ENCODE results near the gene KCNIP4. TPM values are rescaled to one million over a fixed set of nuclear protein-coding genes. Genes with fewer than 3 reads are reported as not detected.

Gene KCNIP4
- total and polyA plus RNA-seq, 2 donors (not counting 1 experiment from before 2014, with no cell fraction given), result not detected

DNA sequence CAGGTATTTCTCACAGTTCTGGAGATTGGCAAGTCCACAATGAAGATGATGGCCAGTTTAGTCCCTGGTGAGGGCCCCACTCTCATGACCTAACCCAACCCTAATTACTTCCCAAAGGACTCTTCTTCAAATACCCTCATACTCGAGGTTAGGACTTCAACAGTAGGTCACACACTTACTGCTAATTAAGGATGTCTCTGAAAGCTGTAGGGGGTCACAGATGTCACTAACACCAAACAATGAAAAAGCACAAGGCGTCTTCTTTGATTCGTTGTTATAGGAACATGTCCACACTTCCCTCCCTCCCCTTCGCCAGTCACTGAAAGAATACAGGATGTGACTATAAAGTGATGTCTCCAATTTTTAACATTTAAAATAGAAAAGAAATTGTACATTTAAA is 938.6 kb downstream of the KCNIP4 start:
- Mint-ChIP-seq H3K27ac (no peak overlapping the region), H3K4me3 (no peak overlapping the region), H3K4me1 (no peaks in the 10 kb centered on the region), H3K27me3 (no peaks in the 10 kb centered on the region), H3K9me3 (ENCODE audit: insufficient read depth) (peaks cover 10% of the 10 kb centered on the region)
- Histone ChIP-seq H3K36me3 (replicated peaks in 1 of 2; ENCODE audit: control extremely low read depth in 1 of 2, control insufficient read depth in 1 of 2, extremely low read depth in 1 of 2, insufficient read depth in 2 of 2, low read length in 1 of 2) (no peaks in the 10 kb centered on the region), H3K9me3 (ENCODE audit: control extremely low read depth in 1 of 3, control insufficient read depth in 2 of 3, insufficient read depth in 1 of 3, low read length in 2 of 3) (peaks cover 0 to 4% (median 0%) of the 10 kb centered on the region in 3 donors), H3K27me3 (replicated peaks in 1 of 4; ENCODE audit: control extremely low read depth in 1 of 4, control insufficient read depth in 3 of 4, insufficient read depth in 4 of 4, low read length in 3 of 4) (no peaks in the 10 kb centered on the region), H3K4me1 (ENCODE audit: control insufficient read depth in 2 of 2, insufficient read depth in 2 of 2, low read length in 2 of 2) (no peaks in the 10 kb centered on the region), H3K4me2 (replicated peaks; ENCODE audit: low read depth, low read length, poor library complexity, severe bottlenecking) (no peak overlapping the region), H3K79me2 (ENCODE audit: control insufficient read depth, insufficient read depth, low read length) (no peaks in the 10 kb centered on the region), H4K20me1 (ENCODE audit: control insufficient read depth, insufficient read depth, low read length, poor library complexity, severe bottlenecking) (no peaks in the 10 kb centered on the region), H3K4me3 (ENCODE audit: control extremely low read depth in 1 of 5, extremely low read depth in 1 of 5, insufficient read depth in 1 of 5, low read depth in 2 of 5, low read length in 4 of 5) (no peak overlapping the region), H2AFZ (ENCODE audit: insufficient read depth, low read depth, low read length, poor library complexity, severe bottlenecking) (no peak overlapping the region), H3K9ac (ENCODE audit: low read length) (no peak overlapping the region), H3K27ac (ENCODE audit: low read length in 2 of 2) (no peak overlapping the region)
- TF ChIP-seq EZH2 (IDR thresholded peaks at IDR 0.05; ENCODE audit: borderline replicate concordance, insufficient read depth, low read depth, low read length, poor library complexity, severe bottlenecking), result no peak
- no peak for TF ChIP-seq CTCF (IDR thresholded peaks at IDR 0.05)
- DNase-seq, result no peak
- ChIA-PET CTCF (no interaction called here), POLR2A (no interaction called here)
- no CpG with 5 or more reads among the region's 4 CpGs for WGBS (ENCODE audit: insufficient coverage)
- ATAC-seq (ENCODE audit: low read depth), result no peak
- intact Hi-C loops (cut with micrococcal nuclease), result no loop called here

- no peak overlapping the region for H2AFZ ChIP-seq (ENCODE audit: insufficient read depth, low read depth, low read length, poor library complexity, severe bottlenecking)
- H3K27ac ChIP-seq (ENCODE audit: low read length in 2 of 2), result no peak overlapping the region
- Mint-ChIP-seq H3K27ac (no peak overlapping the region), H3K9me3 (ENCODE audit: insufficient read depth) (peaks cover 5% of the 10 kb centered on the region), H3K4me1 (no peaks in the 10 kb centered on the region), H3K4me3 (no peak overlapping the region), H3K27me3 (no peaks in the 10 kb centered on the region)
- no peak overlapping the region for H3K4me2 ChIP-seq (replicated peaks; ENCODE audit: low read depth, low read length, poor library complexity, severe bottlenecking)
- no peaks in the 10 kb centered on the region for H3K36me3 ChIP-seq (replicated peaks in 1 of 2; ENCODE audit: control extremely low read depth in 1 of 2, control insufficient read depth in 1 of 2, extremely low read depth in 1 of 2, insufficient read depth in 2 of 2, low read length in 1 of 2)
- intact Hi-C loops (cut with micrococcal nuclease), result no loop called here
- ATAC-seq (ENCODE audit: low read depth) (no peak), DNase-seq (no peak)
- no peak overlapping the region for H3K9ac ChIP-seq (ENCODE audit: low read length)
- H3K27me3 ChIP-seq (replicated peaks in 1 of 4; ENCODE audit: control extremely low read depth in 1 of 4, control insufficient read depth in 3 of 4, insufficient read depth in 4 of 4, low read length in 3 of 4), result no peaks in the 10 kb centered on the region
- H4K20me1 ChIP-seq (ENCODE audit: control insufficient read depth, insufficient read depth, low read length, poor library complexity, severe bottlenecking), result no peaks in the 10 kb centered on the region
- H3K79me2 ChIP-seq (ENCODE audit: control insufficient read depth, insufficient read depth, low read length), result no peaks in the 10 kb centered on the region
- no peaks in the 10 kb centered on the region for H3K4me1 ChIP-seq (ENCODE audit: control insufficient read depth in 2 of 2, insufficient read depth in 2 of 2, low read length in 2 of 2)
- ChIA-PET CTCF (no interaction called here), POLR2A (no interaction called here)
- peaks cover 0 to 2% (median 0%) of the 10 kb centered on the region in 3 donors for H3K9me3 ChIP-seq (ENCODE audit: control extremely low read depth in 1 of 3, control insufficient read depth in 2 of 3, insufficient read depth in 1 of 3, low read length in 2 of 3)
- 100% methylated on average over 1 of the region's 4 CpGs for WGBS (ENCODE audit: insufficient coverage)
- no peak for TF ChIP-seq CTCF (IDR thresholded peaks at IDR 0.05)
- H3K4me3 ChIP-seq (ENCODE audit: control extremely low read depth in 1 of 5, extremely low read depth in 1 of 5, insufficient read depth in 1 of 5, low read depth in 2 of 5, low read length in 4 of 5), result no peak overlapping the region
Observed at GRCh38 chr4:21005647-21006046, 942.9 kb downstream of the KCNIP4 start.
